Dendritic cell treated with granulocyte-macrophage colony-stimulating factor and Interleukin-4, amounts not matched to agents 40 ng/mL and 50 ng/mL, for 4 days (primary cell): ENCODE data around the gene NEU1.
A peak's percentile ranks its signal among the peaks of the same experiment; 100 is the strongest.

ENCODE experiments used
- H3K27ac Mint-ChIP-seq: one replicate; pipeline ENCODE4 v1.8.0; 2022; ENCODE audit warnings: mild to moderate bottlenecking, mixed read lengths
- H3K27me3 Mint-ChIP-seq: one replicate; pipeline ENCODE4 v1.8.0; 2022; ENCODE audit warnings: mild to moderate bottlenecking, mixed read lengths
- H3K36me3 Mint-ChIP-seq: one replicate; pipeline ENCODE4 v1.8.0; 2022; ENCODE audit warnings: low read depth, mixed read lengths
- H3K4me1 Mint-ChIP-seq: one replicate; pipeline ENCODE4 v1.8.0; 2022; ENCODE audit warnings: low read depth, mixed read lengths
- H3K4me3 Mint-ChIP-seq: one replicate; pipeline ENCODE4 v1.8.0; 2022; ENCODE audit warnings: mild to moderate bottlenecking, moderate library complexity, mixed read lengths
- H3K9me3 Mint-ChIP-seq: one replicate; pipeline ENCODE4 v1.8.0; 2022; ENCODE audit warnings: mixed read lengths
- intact Hi-C: fragments of 100-400 bp; cut with micrococcal nuclease; formaldehyde crosslinking; loops from one replicate; pipeline ENCODE4 v1.15.0; 2022

NEU1 gene

DNA sequence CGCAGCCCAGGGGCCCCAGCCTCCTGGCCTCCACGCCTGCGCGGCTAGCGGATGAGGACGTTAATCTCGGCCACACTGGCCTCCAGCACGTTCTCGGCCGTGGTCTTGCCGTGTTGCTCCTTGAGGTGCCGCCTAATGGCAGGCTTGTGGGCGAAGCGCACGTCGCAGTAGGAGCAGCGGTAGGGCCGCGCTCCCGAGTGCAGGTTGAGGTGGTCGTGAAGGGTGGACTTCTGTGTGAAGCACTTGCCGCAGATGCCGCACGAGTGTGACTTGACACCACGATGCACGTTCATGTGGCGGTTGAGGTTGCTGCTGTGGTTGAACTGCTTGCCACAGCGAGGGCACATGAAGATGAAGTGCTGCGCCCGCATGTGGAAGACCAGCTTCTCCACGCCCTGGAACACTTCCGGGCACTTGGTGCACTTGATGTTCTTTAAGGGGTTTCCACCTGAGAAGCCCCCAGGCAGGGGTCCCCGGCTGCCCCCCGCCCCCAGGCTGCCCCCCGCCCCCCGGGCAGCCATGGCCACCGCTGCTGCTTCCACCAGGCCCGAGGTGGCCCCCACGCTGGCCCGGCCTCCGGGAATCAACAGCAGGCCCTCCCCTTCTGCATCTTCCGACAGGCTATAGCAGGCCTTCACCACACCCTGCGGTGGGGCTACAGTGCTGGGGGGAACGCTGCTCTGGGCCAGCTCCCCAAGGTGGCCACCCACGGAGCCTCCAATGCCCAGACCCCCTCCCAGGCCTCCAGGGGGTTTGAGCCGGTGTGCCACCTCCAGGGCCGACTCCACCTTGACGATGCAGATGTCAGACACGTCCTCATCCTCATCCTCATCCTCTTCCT lies 37.5 kb upstream of the NEU1 start:
- Mint-ChIP-seq H3K4me3 (peak overlapping the region; percentile 76), H3K36me3 (peaks cover 43% of the 10 kb centered on the region), H3K4me1 (peaks cover 62% of the 10 kb centered on the region), H3K27ac (peak overlapping the region; percentile 88), H3K27me3 (no peaks in the 10 kb centered on the region), H3K9me3 (no peaks in the 10 kb centered on the region)
- intact Hi-C loops: loop anchor here (5.0 kb wide), 1 partner anchor 57 kb away; the partner anchor contains the start of genes NELFE and SKIC2

DNA sequence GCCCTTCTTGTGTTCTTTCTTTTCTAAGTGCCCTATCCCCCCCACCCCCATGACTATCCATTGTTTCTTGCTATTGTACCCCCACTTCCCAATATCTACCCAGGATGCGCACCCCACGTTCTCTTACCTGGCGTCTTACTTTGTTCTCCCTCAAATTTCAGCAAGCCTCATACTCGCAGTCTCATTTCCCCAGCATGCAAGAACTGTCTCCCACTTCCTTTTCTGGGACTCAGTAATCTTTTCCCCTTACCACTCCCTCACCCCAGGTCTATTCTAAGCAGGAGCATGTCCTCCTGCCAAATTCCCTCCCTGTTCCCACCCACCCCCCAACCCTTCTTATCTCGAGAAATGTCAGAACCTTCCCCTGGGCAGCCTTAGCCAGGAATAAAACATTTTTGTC lies 36.6 kb upstream of the NEU1 start:
- Mint-ChIP-seq H3K4me3 (peak overlapping the region; percentile 76), H3K4me1 (peaks cover 62% of the 10 kb centered on the region)
- intact Hi-C loops: loop anchor here (5.0 kb wide), 1 partner anchor 58 kb away; the partner anchor contains the start of genes NELFE and SKIC2

DNA sequence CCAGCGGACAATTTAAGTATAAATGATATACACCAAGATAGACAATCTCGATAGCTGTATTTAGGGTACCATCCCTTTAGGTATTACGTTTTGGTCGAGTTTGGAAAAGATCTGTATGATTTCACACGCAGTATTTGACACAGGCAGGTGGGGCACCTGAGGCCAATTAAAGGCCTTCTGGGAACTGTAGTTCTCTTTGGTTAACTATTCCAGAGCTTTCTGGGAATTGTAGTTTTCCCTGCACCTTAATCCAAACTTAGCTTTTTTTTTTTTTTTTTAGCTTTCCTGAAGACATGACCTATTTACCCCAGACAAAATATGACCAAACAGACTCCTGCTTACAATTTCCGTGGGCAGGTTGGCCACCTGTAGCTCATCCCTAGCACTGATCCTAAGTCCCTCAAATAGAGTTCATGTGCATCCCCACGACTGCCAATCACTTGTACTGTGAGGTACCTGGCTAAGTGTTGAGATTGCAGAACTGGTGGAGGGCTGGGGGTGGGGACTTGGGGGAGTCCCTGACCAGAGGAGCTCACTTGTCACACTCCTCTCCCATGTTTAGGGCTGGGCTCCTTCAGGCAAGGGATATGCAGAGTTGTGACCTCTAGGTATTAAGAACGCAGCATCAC lies 35.9 kb upstream of the NEU1 start:
- Mint-ChIP-seq H3K4me1 (peaks cover 57% of the 10 kb centered on the region), H3K27ac (peak overlapping the region; percentile 88), H3K36me3 (peaks cover 59% of the 10 kb centered on the region), H3K27me3 (no peaks in the 10 kb centered on the region), H3K4me3 (peak overlapping the region; percentile 89), H3K9me3 (no peaks in the 10 kb centered on the region)
- intact Hi-C loops: loop anchor here (5.0 kb wide), 1 partner anchor 59 kb away; the partner anchor contains the start of genes NELFE and SKIC2

More for the DNA sequence above, 36.6 kb upstream of the NEU1 start:
- Mint-ChIP-seq H3K27me3 (no peaks in the 10 kb centered on the region), H3K36me3 (peaks cover 52% of the 10 kb centered on the region), H3K27ac (peak overlapping the region; percentile 88), H3K9me3 (no peaks in the 10 kb centered on the region)

DNA sequence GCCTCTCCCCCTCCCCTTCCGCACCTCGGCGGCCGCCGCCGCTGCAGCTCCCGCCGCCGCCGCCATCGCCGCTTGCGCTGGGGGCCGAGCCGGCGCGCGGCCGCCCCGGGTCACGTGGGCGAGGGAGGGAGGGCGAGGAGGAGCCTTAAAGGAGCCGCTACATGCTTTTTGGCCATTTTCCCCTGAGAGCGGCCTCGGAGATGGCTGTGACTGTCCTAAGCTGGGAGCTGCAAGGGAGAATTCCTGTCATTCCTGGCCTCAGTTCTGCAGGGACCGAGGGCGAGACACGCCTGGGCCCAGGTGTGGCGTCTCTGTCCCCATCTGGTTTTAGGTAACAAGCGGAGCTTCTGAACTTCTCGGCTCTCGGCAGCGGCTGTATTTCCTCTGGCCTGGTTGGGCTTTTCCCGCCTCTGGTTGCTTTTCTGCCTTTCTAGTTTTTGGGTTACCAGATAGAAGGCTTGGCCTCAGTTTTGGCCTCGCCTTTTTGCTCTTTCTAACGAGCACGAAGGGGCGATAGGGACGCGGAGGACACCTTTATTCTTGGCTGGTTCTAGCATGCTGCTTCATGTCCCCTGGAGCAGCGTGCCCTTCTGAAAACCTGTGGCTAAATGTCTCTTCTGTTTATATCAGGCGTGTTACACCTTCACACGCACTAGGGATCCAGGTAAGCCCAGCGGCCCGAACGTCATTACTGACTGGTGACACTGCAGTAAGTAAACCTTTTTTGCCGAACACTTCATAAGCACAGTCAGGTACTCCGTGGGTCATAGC lies 35.2 kb upstream of the NEU1 start, which contains the start of gene EHMT2:
Gene EHMT2, minus strand, starts transcription at position 87 of the 771 bp plus-strand sequence. Its CDS starts 21 bp downstream, at position 66.
- intact Hi-C loops: loop anchor here (5.0 kb wide), 1 partner anchor 60 kb away; the partner anchor contains the start of genes NELFE and SKIC2
- Mint-ChIP-seq H3K36me3 (peaks cover 66% of the 10 kb centered on the region), H3K4me1 (peaks cover 50% of the 10 kb centered on the region), H3K27ac (peak within 1 kb of the TSS; percentile 88), H3K27me3 (no peaks in the 10 kb centered on the region), H3K9me3 (no peaks in the 10 kb centered on the region), H3K4me3 (peak within 1 kb of the TSS; percentile 89)

DNA sequence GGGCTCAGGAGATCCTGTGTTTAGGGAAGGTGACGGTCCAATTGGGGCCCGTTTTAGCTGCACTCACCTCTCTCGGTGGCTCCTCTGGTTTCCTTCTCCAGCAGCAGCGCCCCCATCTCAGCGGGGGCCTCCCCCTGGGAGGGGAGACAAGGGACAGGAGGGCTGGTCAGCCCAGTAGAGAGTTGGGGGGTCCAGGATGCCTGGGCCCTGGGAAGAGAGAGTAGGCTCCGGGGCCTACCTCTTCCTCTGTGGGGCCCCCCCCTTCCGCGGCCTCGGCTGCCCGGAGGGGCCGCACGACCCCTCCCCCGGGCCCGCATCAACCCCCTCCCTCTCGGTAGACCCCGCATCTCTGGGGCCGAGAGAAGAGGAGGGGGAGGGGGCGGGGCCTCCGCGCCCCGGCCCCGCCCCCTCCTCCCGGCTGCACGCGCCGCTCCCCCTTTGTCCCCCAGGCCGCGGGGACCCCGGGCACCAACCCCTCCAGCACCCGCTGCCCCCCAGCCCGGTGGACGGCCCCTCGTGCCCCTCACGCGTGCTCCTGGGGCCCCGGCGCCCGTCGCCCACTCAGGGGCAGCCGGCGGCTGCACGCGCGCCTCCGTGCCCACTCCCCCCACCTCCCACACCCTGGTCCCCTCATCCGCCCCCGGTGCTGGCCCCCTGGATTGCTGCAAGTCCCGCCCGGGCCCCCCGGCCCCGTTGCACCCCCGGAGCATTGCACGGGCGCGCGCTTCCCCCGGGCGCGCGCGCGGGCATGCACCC lies 34.4 kb upstream of the NEU1 start:
- Mint-ChIP-seq H3K27me3 (no peaks in the 10 kb centered on the region), H3K27ac (peak overlapping the region; percentile 49), H3K4me3 (peak overlapping the region; percentile 75), H3K36me3 (peaks cover 73% of the 10 kb centered on the region), H3K9me3 (no peaks in the 10 kb centered on the region), H3K4me1 (peaks cover 50% of the 10 kb centered on the region)
- intact Hi-C loops: loop anchor here (5.0 kb wide), 1 partner anchor 60 kb away; the partner anchor contains the start of genes NELFE and SKIC2

DNA sequence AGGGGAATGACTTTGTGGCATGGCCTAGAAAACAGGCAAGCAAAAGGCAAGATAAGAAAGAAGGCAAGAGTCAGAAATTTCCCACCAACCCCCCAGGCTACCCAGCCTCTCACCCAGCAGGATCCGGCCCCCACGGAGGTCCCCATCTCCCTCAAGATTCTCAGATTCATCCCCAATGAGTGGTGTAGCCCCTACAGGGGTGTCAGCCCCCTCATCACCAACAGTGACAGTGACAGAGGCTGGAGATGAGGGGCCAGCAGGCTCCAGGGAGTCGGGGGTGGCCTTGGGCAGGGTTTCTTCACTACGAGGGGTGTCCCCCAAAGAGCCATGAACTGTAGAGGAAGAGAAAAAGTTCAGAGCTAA lies 33.9 kb upstream of the NEU1 start:
- Mint-ChIP-seq H3K27me3 (no peaks in the 10 kb centered on the region), H3K4me1 (peaks cover 51% of the 10 kb centered on the region), H3K9me3 (no peaks in the 10 kb centered on the region), H3K4me3 (peak overlapping the region; percentile 75), H3K27ac (peak overlapping the region; percentile 49), H3K36me3 (peaks cover 79% of the 10 kb centered on the region)
- intact Hi-C loops: loop anchor here (5.0 kb wide), 1 partner anchor 61 kb away; the partner anchor contains the start of genes NELFE and SKIC2

DNA sequence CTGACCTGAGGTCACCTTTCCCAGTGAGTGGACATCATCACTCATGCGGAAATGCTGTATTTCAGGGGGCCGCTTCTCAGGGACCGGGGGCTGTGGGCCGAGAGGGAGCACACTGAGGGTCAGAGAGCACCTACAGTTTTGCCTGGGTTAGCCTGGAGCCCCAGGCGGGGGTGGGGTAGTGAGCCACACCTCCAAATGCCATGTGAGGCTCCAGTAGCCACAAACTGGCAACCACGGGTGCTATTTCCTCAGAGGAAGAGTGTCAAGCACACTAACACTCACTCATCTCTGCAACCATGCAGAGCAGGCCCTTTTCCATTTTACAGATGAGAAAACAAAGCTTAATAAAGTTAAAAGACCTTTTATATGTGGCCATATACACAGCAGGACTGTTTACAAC lies 30.2 kb upstream of the NEU1 start:
- no peak overlapping the region for H3K4me3 Mint-ChIP-seq
- intact Hi-C loops: no loop called here
- no peaks in the 10 kb centered on the region for H3K27me3 Mint-ChIP-seq
- H3K36me3 Mint-ChIP-seq: peaks cover 89% of the 10 kb centered on the region
- H3K4me1 Mint-ChIP-seq: peaks cover 23% of the 10 kb centered on the region
- no peak overlapping the region for H3K27ac Mint-ChIP-seq
- no peaks in the 10 kb centered on the region for H3K9me3 Mint-ChIP-seq

DNA sequence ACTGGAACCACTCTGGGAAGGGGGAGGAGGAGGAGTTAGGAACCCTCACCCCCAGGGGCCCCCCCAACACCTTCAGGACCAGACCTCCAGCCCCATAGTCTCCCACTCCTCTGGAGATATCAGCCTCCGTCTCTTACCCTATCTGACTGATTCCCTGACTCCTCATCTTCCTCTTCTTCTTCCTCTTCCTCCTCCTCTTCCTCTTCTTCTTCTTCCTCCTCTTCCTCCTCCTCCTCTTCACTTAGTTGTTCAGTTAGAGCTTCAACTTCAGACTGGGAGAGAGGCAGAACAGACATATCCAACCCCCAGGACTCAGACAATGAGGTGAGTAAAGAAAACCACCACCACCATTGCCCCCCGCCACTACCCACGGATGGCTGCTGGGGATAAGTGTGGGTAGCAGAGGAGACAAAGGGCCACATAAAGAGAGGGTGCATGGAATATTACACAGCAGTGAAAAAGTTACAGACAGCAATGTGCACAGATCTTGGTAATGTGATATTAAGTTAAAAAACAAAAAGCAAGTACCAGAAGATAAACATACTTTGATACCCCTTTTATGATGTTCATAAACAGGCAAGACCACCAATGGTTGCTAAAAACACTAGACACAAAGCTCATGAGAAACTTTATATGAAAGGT lies 26.8 kb upstream of the NEU1 start:
- H3K4me1 Mint-ChIP-seq: peaks cover 14% of the 10 kb centered on the region
- H3K27ac Mint-ChIP-seq: no peak overlapping the region
- H3K4me3 Mint-ChIP-seq: no peak overlapping the region
- intact Hi-C loops: no loop called here
- peaks cover 97% of the 10 kb centered on the region for H3K36me3 Mint-ChIP-seq
- H3K9me3 Mint-ChIP-seq: no peaks in the 10 kb centered on the region
- H3K27me3 Mint-ChIP-seq: no peaks in the 10 kb centered on the region

DNA sequence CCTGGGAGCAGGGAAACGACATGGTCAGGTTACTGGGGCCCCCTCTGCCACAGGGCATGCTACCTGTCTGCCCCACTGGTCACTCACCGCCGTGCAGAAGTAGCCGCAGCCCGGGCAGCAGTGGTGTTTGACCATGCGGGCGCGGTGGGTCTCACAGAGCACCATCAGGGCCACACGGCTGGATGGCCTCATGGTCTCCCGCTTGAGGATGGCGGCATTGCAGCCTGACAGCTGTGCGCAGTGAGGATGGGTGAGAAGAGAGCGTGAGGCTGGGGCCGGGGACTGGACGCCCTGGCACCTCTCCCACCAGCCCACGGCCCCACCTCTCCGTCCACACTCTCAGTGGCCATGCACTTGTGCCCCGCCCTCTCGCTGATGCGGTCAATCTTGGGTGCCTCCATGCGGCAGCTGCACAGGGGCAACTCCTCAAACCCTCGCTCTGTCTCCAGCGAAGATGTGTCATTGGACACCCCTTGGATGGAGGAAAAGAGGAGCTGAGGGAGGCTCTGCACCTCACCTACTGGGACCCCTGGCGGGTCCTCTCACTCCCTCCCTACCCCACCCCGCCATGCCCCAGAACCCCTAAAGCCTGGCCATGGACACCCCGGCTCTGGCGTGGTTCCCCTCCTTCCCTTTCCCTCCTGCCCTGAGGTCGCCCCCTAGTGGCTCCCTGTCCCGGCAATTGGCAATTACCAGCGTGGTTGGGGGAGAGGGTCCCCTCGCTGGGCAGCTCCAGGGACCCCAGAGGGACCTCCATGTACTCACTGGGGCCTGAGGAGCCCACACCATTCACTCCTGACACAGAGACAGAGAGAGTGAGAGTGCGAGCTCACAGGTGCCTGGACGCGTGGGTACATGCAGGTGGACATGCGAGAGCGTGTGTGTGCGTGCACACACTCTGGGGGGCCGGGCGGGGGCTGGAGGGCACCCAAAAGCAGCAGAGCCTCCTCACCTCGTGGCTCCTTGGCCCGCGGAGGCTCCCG lies 25.9 kb upstream of the NEU1 start:
- Mint-ChIP-seq H3K27ac (no peak overlapping the region), H3K9me3 (no peaks in the 10 kb centered on the region), H3K36me3 (peaks cover 97% of the 10 kb centered on the region), H3K4me3 (no peak overlapping the region), H3K4me1 (peaks cover 14% of the 10 kb centered on the region), H3K27me3 (no peaks in the 10 kb centered on the region)
- intact Hi-C loops: no loop called here

DNA sequence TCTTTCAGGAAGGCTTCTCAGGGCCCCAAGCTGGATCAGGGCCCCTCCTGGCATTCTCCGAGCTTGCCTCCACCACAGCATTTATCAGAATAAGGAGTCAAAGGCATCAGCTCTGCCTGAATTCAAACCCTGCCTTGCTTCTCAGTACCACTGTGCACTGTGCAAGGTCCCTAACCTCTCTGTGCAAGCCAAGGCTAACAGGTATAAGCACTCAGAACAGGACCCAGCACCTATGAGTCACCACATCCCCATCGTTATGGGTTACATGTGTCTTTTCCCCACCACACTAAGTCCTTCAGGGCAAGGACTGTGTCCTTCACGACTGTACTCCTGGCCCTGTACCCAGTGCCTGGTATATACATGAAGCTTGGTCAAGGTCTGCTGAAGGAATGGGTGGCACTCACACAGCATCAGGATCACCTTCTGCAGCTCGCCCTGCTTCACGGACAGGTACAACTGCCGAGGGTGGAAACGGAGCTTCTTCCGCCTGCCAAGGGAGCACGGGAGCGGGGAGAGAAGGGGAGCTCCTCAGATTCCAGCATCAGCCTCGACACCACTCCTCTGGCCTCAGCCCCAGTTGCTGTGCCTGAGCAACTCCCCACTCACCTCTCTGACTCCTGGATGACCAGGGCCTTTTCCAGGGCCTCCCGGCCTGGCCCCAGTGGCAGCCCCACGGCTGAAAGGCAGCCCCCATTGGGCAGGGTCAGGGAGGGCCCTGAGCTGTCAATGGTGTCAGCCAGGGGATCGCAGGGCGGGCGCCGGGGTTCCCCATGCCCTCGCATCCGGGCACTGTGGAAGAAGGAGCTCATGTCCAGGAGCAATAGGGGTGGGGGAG lies 24.8 kb upstream of the NEU1 start:
- Mint-ChIP-seq H3K9me3 (no peaks in the 10 kb centered on the region), H3K36me3 (peaks cover 97% of the 10 kb centered on the region), H3K4me1 (peaks cover 11% of the 10 kb centered on the region), H3K4me3 (no peak overlapping the region), H3K27ac (no peak overlapping the region), H3K27me3 (no peaks in the 10 kb centered on the region)
- intact Hi-C loops: no loop called here

DNA sequence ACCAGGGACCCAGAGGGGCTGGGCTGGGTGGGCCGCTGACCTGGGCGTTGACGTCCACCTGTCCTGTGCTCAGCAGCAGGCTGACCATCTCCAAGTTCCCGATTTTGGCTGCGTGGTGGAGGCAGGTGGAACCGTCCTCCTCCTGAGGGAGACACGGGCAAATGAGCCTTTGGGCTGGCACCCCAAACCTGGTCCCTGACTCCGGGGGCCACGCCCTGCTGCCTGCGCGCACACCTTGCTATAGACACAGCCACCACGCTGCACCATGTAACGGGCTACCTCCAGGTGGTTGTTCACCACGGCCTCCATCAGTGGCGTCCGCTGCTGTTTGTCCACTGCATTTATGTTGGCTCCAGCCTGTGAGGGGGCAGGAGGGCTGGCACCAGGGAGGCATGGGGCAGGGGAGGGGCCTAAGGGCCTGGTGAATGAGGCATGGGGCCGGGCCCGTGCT lies 23.9 kb upstream of the NEU1 start:
- Mint-ChIP-seq H3K9me3 (no peaks in the 10 kb centered on the region), H3K27me3 (no peaks in the 10 kb centered on the region), H3K4me3 (no peak overlapping the region), H3K4me1 (peaks cover 6% of the 10 kb centered on the region), H3K27ac (no peak overlapping the region), H3K36me3 (peaks cover 97% of the 10 kb centered on the region)
- intact Hi-C loops: no loop called here
